ENCODE data around the gene TBX4. TPM values are rescaled to one million over a fixed set of nuclear protein-coding genes. Genes with fewer than 3 reads are reported as not detected.

Gene TBX4
- total and polyA plus RNA-seq, 2 of the 13 experiments (the other 11 are each of a cell fraction or from before 2014, with no cell fraction given) = 0.11 to 1.1 TPM

DNA sequence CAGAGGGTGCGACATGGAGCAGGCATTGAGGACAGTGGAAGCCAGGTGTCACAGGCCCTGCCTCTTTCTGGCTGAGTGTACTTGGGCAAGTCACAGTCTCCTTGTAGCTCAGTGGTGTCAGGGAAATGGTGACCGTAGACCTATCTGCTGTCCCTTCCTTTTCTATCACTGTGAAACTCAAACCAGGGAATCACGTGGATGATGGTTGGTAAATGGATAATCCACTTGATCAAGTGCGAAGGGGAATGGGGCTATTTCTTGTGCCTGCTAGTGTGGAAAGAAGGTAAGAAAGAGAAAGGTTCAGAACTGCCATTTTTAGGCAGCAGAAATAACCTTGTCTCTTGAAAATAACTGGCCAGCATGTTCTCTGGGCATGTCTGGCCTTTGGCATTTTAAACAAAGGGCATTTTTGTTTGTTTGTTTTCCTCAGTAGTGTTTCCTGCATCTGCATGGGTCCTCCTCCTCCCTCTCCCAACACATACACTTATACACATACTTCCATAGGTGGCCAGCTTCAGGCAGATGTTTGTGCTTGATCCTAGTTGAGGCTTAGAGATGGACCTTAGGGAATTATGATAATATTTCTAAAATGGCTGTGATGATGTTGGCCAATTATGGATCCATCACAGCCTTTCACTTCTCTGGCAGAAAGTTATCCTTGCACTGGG lies 7.1 kb downstream of the TBX4 start:
- 0 out of 2 replicates have a peak, but pooled peaks have one; percentile 42 for TF ChIP-seq ZNF383 (CRISPR knock-in tag; IDR thresholded peaks at IDR 0.05; ENCODE audit: borderline replicate concordance)
- no peak for TF ChIP-seq MAFK (conservative IDR thresholded peaks at IDR 0.05 in 1 of 2, IDR thresholded peaks at IDR 0.05 in 1 of 2; ENCODE audit: low read length in 2 of 2)
- 0 out of 2 replicates have a peak, but pooled peaks have one; percentile 25 for TF ChIP-seq TRIM24 (CRISPR knock-in tag; IDR thresholded peaks at IDR 0.05)
- TF ChIP-seq FOXP1 (IDR thresholded peaks at IDR 0.05) = no peak
- TF ChIP-seq FOXP1 (CRISPR knock-in tag; IDR thresholded peaks at IDR 0.05) = no peak
- TF ChIP-seq, protein P1, sequence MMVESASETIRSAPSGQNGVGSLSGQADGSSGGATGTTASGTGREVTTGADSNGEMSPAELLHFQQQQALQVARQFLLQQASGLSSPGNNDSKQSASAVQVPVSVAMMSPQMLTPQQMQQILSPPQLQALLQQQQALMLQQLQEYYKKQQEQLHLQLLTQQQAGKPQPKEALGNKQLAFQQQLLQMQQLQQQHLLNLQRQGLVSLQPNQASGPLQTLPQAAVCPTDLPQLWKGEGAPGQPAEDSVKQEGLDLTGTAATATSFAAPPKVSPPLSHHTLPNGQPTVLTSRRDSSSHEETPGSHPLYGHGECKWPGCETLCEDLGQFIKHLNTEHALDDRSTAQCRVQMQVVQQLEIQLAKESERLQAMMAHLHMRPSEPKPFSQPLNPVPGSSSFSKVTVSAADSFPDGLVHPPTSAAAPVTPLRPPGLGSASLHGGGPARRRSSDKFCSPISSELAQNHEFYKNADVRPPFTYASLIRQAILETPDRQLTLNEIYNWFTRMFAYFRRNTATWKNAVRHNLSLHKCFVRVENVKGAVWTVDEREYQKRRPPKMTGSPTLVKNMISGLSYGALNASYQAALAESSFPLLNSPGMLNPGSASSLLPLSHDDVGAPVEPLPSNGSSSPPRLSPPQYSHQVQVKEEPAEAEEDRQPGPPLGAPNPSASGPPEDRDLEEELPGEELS (CRISPR knock-in tag; IDR thresholded peaks at IDR 0.05) = peak; percentile 33; the same call in 1 of the 2 replicates
- TF ChIP-seq SOX5 (CRISPR knock-in tag; IDR thresholded peaks at IDR 0.05; ENCODE audit: borderline replicate concordance) = 0 out of 2 replicates have a peak, but pooled peaks have one; percentile 2
- TF ChIP-seq, protein P2, sequence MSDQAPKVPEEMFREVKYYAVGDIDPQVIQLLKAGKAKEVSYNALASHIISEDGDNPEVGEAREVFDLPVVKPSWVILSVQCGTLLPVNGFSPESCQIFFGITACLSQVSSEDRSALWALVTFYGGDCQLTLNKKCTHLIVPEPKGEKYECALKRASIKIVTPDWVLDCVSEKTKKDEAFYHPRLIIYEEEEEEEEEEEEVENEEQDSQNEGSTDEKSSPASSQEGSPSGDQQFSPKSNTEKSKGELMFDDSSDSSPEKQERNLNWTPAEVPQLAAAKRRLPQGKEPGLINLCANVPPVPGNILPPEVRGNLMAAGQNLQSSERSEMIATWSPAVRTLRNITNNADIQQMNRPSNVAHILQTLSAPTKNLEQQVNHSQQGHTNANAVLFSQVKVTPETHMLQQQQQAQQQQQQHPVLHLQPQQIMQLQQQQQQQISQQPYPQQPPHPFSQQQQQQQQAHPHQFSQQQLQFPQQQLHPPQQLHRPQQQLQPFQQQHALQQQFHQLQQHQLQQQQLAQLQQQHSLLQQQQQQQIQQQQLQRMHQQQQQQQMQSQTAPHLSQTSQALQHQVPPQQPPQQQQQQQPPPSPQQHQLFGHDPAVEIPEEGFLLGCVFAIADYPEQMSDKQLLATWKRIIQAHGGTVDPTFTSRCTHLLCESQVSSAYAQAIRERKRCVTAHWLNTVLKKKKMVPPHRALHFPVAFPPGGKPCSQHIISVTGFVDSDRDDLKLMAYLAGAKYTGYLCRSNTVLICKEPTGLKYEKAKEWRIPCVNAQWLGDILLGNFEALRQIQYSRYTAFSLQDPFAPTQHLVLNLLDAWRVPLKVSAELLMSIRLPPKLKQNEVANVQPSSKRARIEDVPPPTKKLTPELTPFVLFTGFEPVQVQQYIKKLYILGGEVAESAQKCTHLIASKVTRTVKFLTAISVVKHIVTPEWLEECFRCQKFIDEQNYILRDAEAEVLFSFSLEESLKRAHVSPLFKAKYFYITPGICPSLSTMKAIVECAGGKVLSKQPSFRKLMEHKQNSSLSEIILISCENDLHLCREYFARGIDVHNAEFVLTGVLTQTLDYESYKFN (CRISPR knock-in tag; conservative IDR thresholded peaks at IDR 0.05) = peak; percentile 23; the same call in 1 of the 2 replicates
- no TSS peak for BruUV-seq (replicated peaks)
- in situ Hi-C loops (cut with HindIII; ENCODE audit: extremely low pct_ligation_motif_present, low pct_unique_long_range_greater_than_20kb) (no loop called here), intact Hi-C loops (cut with micrococcal nuclease; ENCODE audit: unreplicated experiment) (loop anchor here (5.0 kb wide), 1 partner anchor 33 kb away; no protein-coding TSS in a partner anchor)
- no peak overlapping the region for H3K4me3 ChIP-seq (replicated peaks in 1 of 3; ENCODE audit: insufficient read depth in 1 of 3, low read depth in 2 of 3, low read length in 3 of 3)
- peaks cover 78% of the 10 kb centered on the region for H3K4me1 ChIP-seq (ENCODE audit: insufficient read depth, low read length)
- ATAC-seq = no peak
- no peak overlapping the region for H3K4me2 ChIP-seq (ENCODE audit: low read depth, low read length)
- no peak overlapping the region for H2AFZ ChIP-seq (ENCODE audit: low read length)
- H3K36me3 ChIP-seq (replicated peaks in 1 of 2; ENCODE audit: control insufficient read depth in 1 of 2, insufficient read depth in 2 of 2, low read length in 2 of 2) = no peaks in the 10 kb centered on the region
- no peaks in the 10 kb centered on the region for H3K9me3 ChIP-seq (ENCODE audit: low read length)
- FAIRE-seq = peak; percentile 60
- no peaks in the 10 kb centered on the region for H3K27me3 ChIP-seq (ENCODE audit: control insufficient read depth in 1 of 2, insufficient read depth in 2 of 2, low read length in 2 of 2)
- ChIA-PET CTCF (ENCODE audit: low intra/inter-chr PET ratio, low total read pairs) (no interaction called here), POLR2A (no interaction called here)
- DNase-seq (ENCODE audit: low spot score) = no peak
- no peak overlapping the region for H3K9ac ChIP-seq (ENCODE audit: insufficient read depth, low read depth, low read length)
- no peaks in the 10 kb centered on the region for H4K20me1 ChIP-seq (ENCODE audit: insufficient read depth, low read length)
- WGBS (ENCODE audit: low lambda C conversion rate) = 90% methylated on average over 4 of the region's 4 CpGs
- no peaks in the 10 kb centered on the region for H3K79me2 ChIP-seq (ENCODE audit: insufficient read depth, low read length)
- H3K27ac ChIP-seq (ENCODE audit: extremely low read length, insufficient read depth, low read length) = no peak overlapping the region

Data from HepG2 (cell line).